Caco-2 (cell line): ENCODE data around the gene BCAS3. TPM values are rescaled to one million over a fixed set of nuclear protein-coding genes. Genes with fewer than 3 reads are reported as not detected.

Experiments
- BruUV-seq: library from RNA; stranded (reverse); fragments of 400-500 nt; replicated peaks from 2 replicates; lab custom pipeline; 2021; lab: Mats Ljungman, UMichigan
- CTCF ChIA-PET: fragments of 300-600 bp; sonication (Branson Sonifier 250); formaldehyde crosslinking; loops from one replicate; lab custom pipeline; 2022; ENCODE audit warnings: antibody characterized with exemption; lab: Charles Lee
- POLR2A ChIA-PET: fragments of 300-600 bp; sonication (Branson Sonifier 250); formaldehyde crosslinking; loops from one replicate; lab custom pipeline; 2022; ENCODE audit warnings: antibody characterized with exemption; lab: Charles Lee
- DNase-seq, 2 experiments: peaks; one replicate each; pipeline versions ENCODE4 v3.0.0 to v3.0.0-alpha.2; 2020 to 2022
- H3K27me3 ChIP-seq: replicated peaks from 2 replicates; pipeline ENCODE4 v1.6.0; 2011; ENCODE audit warnings: low read length; ENCODE audit not compliant: control insufficient read depth, insufficient read depth
- H3K36me3 ChIP-seq: 2 replicates; pipeline ENCODE4 v1.5.1; 2011; ENCODE audit warnings: low read length; ENCODE audit not compliant: control insufficient read depth, insufficient read depth
- H3K4me1 ChIP-seq: fragments of 250-450 bp; sonication (Bioruptor Pico); 2 replicates; pipeline ENCODE4 v1.5.1; 2020; ENCODE audit warnings: mild to moderate bottlenecking
- H3K4me3 ChIP-seq: 2 replicates; pipeline ENCODE4 v1.5.1; 2011; ENCODE audit warnings: low read depth, mild to moderate bottlenecking, control low read depth, low read length
- H3K9me3 ChIP-seq: fragments of 250-450 bp; sonication (Bioruptor Pico); 2 replicates; pipeline ENCODE4 v1.5.1; 2020; ENCODE audit warnings: mild to moderate bottlenecking, moderate library complexity
- H3K27ac Mint-ChIP-seq: one replicate; pipeline ENCODE4 v1.8.0; 2022; ENCODE audit warnings: mixed read lengths; ENCODE audit not compliant: unreplicated experiment
- H3K27me3 Mint-ChIP-seq: one replicate; pipeline ENCODE4 v1.8.0; 2022; ENCODE audit warnings: mixed read lengths; ENCODE audit not compliant: insufficient read depth, unreplicated experiment
- H3K36me3 Mint-ChIP-seq: one replicate; pipeline ENCODE4 v1.8.0; 2022; ENCODE audit warnings: mild to moderate bottlenecking, mixed read lengths; ENCODE audit not compliant: insufficient read depth, unreplicated experiment
- H3K4me1 Mint-ChIP-seq: one replicate; pipeline ENCODE4 v1.8.0; 2022; ENCODE audit warnings: low read depth, mixed read lengths; ENCODE audit not compliant: unreplicated experiment
- H3K4me3 Mint-ChIP-seq: one replicate; pipeline ENCODE4 v1.8.0; 2022; ENCODE audit warnings: mild to moderate bottlenecking, moderate library complexity, mixed read lengths; ENCODE audit not compliant: unreplicated experiment
- H3K9me3 Mint-ChIP-seq: one replicate; pipeline ENCODE4 v1.8.0; 2022; ENCODE audit warnings: mixed read lengths; ENCODE audit not compliant: unreplicated experiment
- CTCF ChIP-seq, 2 experiments: fragments of 200-600 bp in 1 of 2; IDR thresholded peaks; 1 replicate in 1 of 2; 2 replicates in 1 of 2; pipeline versions ENCODE4 v1.5.1 to v1.8.0; 2011 to 2022; ENCODE audit warnings: antibody characterized with exemption in 1 of 2, control low read depth in 1 of 2, inconsistent platforms in 1 of 2, low read depth in 1 of 2, low read length in 1 of 2, mild to moderate bottlenecking in 1 of 2, moderate library complexity in 1 of 2; ENCODE audit not compliant: insufficient read depth in 1 of 2, severe bottlenecking in 1 of 2, unreplicated experiment in 1 of 2
- intact Hi-C: fragments of 100-400 bp; cut with micrococcal nuclease; formaldehyde crosslinking; loops from one replicate; pipeline ENCODE4 v1.10.0; 2022; ENCODE audit not compliant: unreplicated experiment
- total RNA-seq: library from RNA; stranded (reverse); gene quantifications from 2 replicates; pipeline ENCODE4 v1.2.3, GENCODE V29; 2022

Gene BCAS3
- total RNA-seq, 1 experiment from 2014 or later, result 44.1 TPM

- peaks cover 24% of the 10 kb centered on the region for H3K4me1 Mint-ChIP-seq
- DNase-seq, result no peak
- Histone ChIP-seq H3K27me3 (no peaks in the 10 kb centered on the region), H3K9me3 (no peaks in the 10 kb centered on the region), H3K36me3 (no peaks in the 10 kb centered on the region), H3K4me3 (peak overlapping the region; percentile 72), H3K4me1 (peaks cover 29% of the 10 kb centered on the region)
- intact Hi-C loops, result no loop called here
- ChIA-PET CTCF (interaction anchor here (0.6 to 2.7 kb wide), 3 partner anchors 12 to 425 kb away, joined by 3 to 12 read pairs (median 5); no protein-coding TSS in a partner anchor), POLR2A (no interaction called here)
- no peaks in the 10 kb centered on the region for H3K27me3 Mint-ChIP-seq
- H3K9me3 Mint-ChIP-seq, result no peaks in the 10 kb centered on the region
- peak overlapping the region; percentile 85 for H3K4me3 Mint-ChIP-seq
- H3K36me3 Mint-ChIP-seq, result peaks cover 22% of the 10 kb centered on the region
- TF ChIP-seq CTCF (IDR thresholded peaks at IDR 0.05; ENCODE audit: insufficient read depth in 1 of 2, low read depth in 1 of 2, low read length in 1 of 2, severe bottlenecking in 1 of 2, unreplicated experiment in 1 of 2), result peak in 1 of 2 experiments; percentile 4
- peak overlapping the region; percentile 78 for H3K27ac Mint-ChIP-seq
- BruUV-seq, result no TSS peak
These were observed 719.6 kb downstream of the BCAS3 start for GRCh38 chr17:61397086-61397842.

GRCh38 chr17:61398721-61399130, 721.1 kb downstream of the BCAS3 start:
- no peak for TF ChIP-seq CTCF (IDR thresholded peaks at IDR 0.05; ENCODE audit: insufficient read depth in 1 of 2, low read depth in 1 of 2, low read length in 1 of 2, severe bottlenecking in 1 of 2, unreplicated experiment in 1 of 2)
- Mint-ChIP-seq H3K27me3 (no peaks in the 10 kb centered on the region), H3K27ac (peak overlapping the region; percentile 78), H3K4me1 (peaks cover 24% of the 10 kb centered on the region), H3K9me3 (no peaks in the 10 kb centered on the region), H3K4me3 (peak overlapping the region; percentile 85), H3K36me3 (peaks cover 26% of the 10 kb centered on the region)
- H3K4me3 ChIP-seq, result peak overlapping the region; percentile 72
- DNase-seq, result no peak
- ChIA-PET POLR2A (interaction anchor here (0.6 kb wide), 1 partner anchor 41 kb away, joined by 3 read pairs; no protein-coding TSS in a partner anchor), CTCF (interaction anchor here (1.2 to 2.7 kb wide), 3 partner anchors 11 to 427 kb away, joined by 5 to 12 read pairs (median 5); no protein-coding TSS in a partner anchor)
- H3K36me3 ChIP-seq, result no peaks in the 10 kb centered on the region
- intact Hi-C loops, result loop anchor here (1.0 kb wide), 1 partner anchor 11 kb away; no protein-coding TSS in a partner anchor
- no TSS peak for BruUV-seq
- peaks cover 23% of the 10 kb centered on the region for H3K4me1 ChIP-seq
- H3K9me3 ChIP-seq, result no peaks in the 10 kb centered on the region
- H3K27me3 ChIP-seq, result no peaks in the 10 kb centered on the region
